Smooth muscle cell (in vitro differentiated cells): Measurements from ENCODE around the gene XYLT1. TPM values are rescaled to one million over a fixed set of nuclear protein-coding genes. Genes with fewer than 3 reads are reported as not detected.

Experiments used
- DNase-seq: peaks from one replicate; lab custom pipeline; 2025; ENCODE audit not compliant: unreplicated experiment; lab: John Stamatoyannopoulos, UW
- H2AFZ ChIP-seq: fragments of 200-600 bp; sonication (generic); 2 replicates; pipeline ENCODE4 v1.6.0; 2016; ENCODE audit warnings: antibody characterized with exemption, low read depth, mild to moderate bottlenecking
- H3F3A ChIP-seq: fragments of 200-600 bp; sonication (generic); 2 replicates; pipeline ENCODE4 v1.6.0; 2017; ENCODE audit warnings: antibody characterized with exemption, low read depth
- H3K27ac ChIP-seq: fragments of 200-600 bp; sonication (generic); 2 replicates; pipeline ENCODE4 v1.5.1; 2016; ENCODE audit warnings: low read depth, mild to moderate bottlenecking
- H3K27me3 ChIP-seq: fragments of 200-600 bp; sonication (generic); 2 replicates; pipeline ENCODE4 v1.6.1; 2016; ENCODE audit warnings: low read depth, mild to moderate bottlenecking
- H3K36me3 ChIP-seq: fragments of 200-600 bp; sonication (generic); 2 replicates; pipeline ENCODE4 v1.5.1; 2016; ENCODE audit warnings: low read depth
- H3K4me1 ChIP-seq: fragments of 200-600 bp; sonication (generic); 2 replicates; pipeline ENCODE4 v1.5.1; 2016; ENCODE audit warnings: low read depth
- H3K4me2 ChIP-seq: fragments of 200-600 bp; sonication (generic); 2 replicates; pipeline ENCODE4 v1.6.0; 2016; ENCODE audit warnings: mild to moderate bottlenecking
- H3K4me3 ChIP-seq: fragments of 200-600 bp; sonication (generic); 2 replicates; pipeline ENCODE4 v1.5.1; 2016; ENCODE audit warnings: mild to moderate bottlenecking
- H3K79me2 ChIP-seq: fragments of 200-600 bp; sonication (generic); 2 replicates; pipeline ENCODE4 v1.6.0; 2016; ENCODE audit warnings: low read depth, mild to moderate bottlenecking
- H3K9ac ChIP-seq: fragments of 200-600 bp; sonication (generic); 2 replicates; pipeline ENCODE4 v1.6.0; 2016; ENCODE audit warnings: low read depth
- H3K9me3 ChIP-seq: fragments of 200-600 bp; sonication (generic); replicated peaks from 2 replicates; pipeline ENCODE4 v1.5.1; 2016; ENCODE audit warnings: low read depth
- H4K20me1 ChIP-seq: fragments of 200-600 bp; sonication (generic); 2 replicates; pipeline ENCODE4 v1.6.0; 2016; ENCODE audit warnings: low read depth
- WGBS: methylation state at CpG from one replicate; pipeline ENCODE4 v1.1.7; 2016; ENCODE audit warnings: low lambda C conversion rate; 5-methylcytosine and 5-hydroxymethylcytosine counted together
- polyA plus RNA-seq: library from polyadenylated mRNA; unstranded; fragments of >200 nt; fragmentation: Nextera tagmentation; extraction: Ambion mirVana; gene quantifications from 2 replicates; pipeline ENCODE4 v1.2.1, GENCODE V29; 2016
- total RNA-seq: library from RNA; depleted of rRNA; stranded (reverse); fragments of >200 nt; gene quantifications from 2 replicates; pipeline ENCODE4 v1.2.3, GENCODE V29; 2014
- TF ChIP-seq, protein P1 (sequence below): fragments of 200-600 bp; sonication (generic); IDR thresholded peaks from 2 replicates; pipeline ENCODE4 v1.5.1; 2017; ENCODE audit warnings: borderline replicate concordance, mild to moderate bottlenecking, antibody characterized with exemption; ENCODE audit not compliant: insufficient read depth, poor library complexity, severe bottlenecking

XYLT1 gene
- total and polyA plus RNA-seq, 2 experiments from 2014 or later, result 9.5 to 19.9 TPM

DNA sequence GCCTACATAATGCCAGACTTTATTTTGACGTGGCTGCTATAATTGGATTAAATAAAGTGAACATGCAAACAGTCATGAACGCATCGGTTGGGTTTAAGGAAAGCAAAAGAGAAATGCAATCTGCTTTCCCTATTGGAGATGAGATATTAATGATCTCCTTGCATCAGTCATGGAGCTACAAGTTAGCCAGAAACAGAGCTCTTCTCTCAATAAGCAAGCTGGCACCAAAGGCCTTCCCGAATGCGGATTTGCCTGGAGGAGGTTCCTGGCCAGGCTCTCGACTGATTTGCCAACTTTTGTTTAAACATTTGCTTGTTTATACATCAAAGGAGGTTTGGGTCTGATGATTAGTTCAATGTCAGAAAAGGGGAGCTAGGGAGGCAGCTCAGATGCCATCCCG, 318.4 kb downstream of the XYLT1 start:
- peaks cover 73% of the 10 kb centered on the region for H4K20me1 ChIP-seq
- DNase-seq, result no peak
- no peaks in the 10 kb centered on the region for H3F3A ChIP-seq
- H3K9ac ChIP-seq, result no peak overlapping the region
- TF ChIP-seq, protein P1, sequence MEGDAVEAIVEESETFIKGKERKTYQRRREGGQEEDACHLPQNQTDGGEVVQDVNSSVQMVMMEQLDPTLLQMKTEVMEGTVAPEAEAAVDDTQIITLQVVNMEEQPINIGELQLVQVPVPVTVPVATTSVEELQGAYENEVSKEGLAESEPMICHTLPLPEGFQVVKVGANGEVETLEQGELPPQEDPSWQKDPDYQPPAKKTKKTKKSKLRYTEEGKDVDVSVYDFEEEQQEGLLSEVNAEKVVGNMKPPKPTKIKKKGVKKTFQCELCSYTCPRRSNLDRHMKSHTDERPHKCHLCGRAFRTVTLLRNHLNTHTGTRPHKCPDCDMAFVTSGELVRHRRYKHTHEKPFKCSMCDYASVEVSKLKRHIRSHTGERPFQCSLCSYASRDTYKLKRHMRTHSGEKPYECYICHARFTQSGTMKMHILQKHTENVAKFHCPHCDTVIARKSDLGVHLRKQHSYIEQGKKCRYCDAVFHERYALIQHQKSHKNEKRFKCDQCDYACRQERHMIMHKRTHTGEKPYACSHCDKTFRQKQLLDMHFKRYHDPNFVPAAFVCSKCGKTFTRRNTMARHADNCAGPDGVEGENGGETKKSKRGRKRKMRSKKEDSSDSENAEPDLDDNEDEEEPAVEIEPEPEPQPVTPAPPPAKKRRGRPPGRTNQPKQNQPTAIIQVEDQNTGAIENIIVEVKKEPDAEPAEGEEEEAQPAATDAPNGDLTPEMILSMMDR, result no peak
- no peak overlapping the region for H3K4me3 ChIP-seq
- H3K4me1 ChIP-seq, result no peaks in the 10 kb centered on the region
- WGBS, result 96% methylated on average over 7 of the region's 7 CpGs
- H3K4me2 ChIP-seq, result no peak overlapping the region
- no peaks in the 10 kb centered on the region for H3K79me2 ChIP-seq
- H3K27ac ChIP-seq, result no peak overlapping the region
- no peaks in the 10 kb centered on the region for H3K27me3 ChIP-seq
- no peak overlapping the region for H2AFZ ChIP-seq
- no peaks in the 10 kb centered on the region for H3K36me3 ChIP-seq
- no peaks in the 10 kb centered on the region for H3K9me3 ChIP-seq

DNA sequence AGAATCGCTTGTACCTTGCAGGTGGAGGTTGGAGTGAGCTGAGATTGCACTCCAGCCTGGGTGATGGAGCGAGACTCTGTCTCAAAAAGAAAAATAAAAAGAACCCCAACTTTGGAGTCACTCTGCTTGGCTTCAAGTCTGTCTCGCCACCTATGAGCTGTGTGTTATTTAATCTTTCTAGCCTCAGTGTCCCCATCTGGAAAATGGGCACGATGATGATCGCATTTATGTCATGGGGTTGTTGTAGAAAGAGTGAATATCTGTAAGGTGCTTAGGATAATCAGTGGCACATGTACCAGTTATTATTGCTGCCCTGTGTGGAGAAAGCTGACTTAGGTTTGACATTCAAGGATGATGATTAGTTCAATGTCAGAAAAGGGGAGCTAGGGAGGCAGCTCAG, 319.4 kb downstream of the XYLT1 start:
- H3K4me2 ChIP-seq, result no peak overlapping the region
- H3K4me1 ChIP-seq, result no peaks in the 10 kb centered on the region
- H3K9me3 ChIP-seq, result no peaks in the 10 kb centered on the region
- H3K79me2 ChIP-seq, result no peaks in the 10 kb centered on the region
- WGBS, result 95% methylated on average over 5 of the region's 5 CpGs
- no peak overlapping the region for H3K9ac ChIP-seq
- TF ChIP-seq, protein P1, result no peak
- no peak overlapping the region for H2AFZ ChIP-seq
- no peaks in the 10 kb centered on the region for H3F3A ChIP-seq
- DNase-seq, result no peak
- H3K4me3 ChIP-seq, result no peak overlapping the region
- peaks cover 83% of the 10 kb centered on the region for H4K20me1 ChIP-seq
- no peaks in the 10 kb centered on the region for H3K36me3 ChIP-seq
- H3K27ac ChIP-seq, result no peak overlapping the region
- H3K27me3 ChIP-seq, result no peaks in the 10 kb centered on the region

DNA sequence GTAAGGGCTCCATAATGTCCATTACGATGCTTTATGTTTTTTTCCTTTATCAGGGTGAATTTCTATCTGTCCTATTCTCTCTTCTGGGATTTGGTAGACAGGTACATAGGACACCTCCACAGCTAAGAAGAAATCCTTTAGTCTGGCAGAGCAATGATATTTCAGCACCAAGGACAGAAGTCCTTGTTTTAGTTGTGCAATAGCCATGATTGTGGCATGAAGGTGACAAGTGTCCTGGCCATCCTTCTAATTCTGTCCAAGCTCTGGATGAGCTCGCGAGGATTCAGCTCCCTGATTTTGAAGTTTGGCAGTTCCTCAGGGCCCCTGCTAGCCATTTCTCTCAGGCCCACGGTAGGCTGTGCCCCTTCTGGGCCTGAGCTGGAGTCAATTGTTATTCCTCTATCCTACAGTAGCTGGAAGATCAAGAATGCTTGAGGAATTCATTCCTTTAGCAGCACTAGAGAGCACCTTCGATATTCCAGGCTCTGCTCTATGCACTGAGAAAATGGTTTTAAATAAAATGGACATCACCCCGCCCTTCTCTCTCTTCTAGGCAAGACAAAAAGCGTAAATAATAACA, 320.8 kb downstream of the XYLT1 start:
- no peaks in the 10 kb centered on the region for H3K36me3 ChIP-seq
- no peak overlapping the region for H2AFZ ChIP-seq
- H3F3A ChIP-seq, result no peaks in the 10 kb centered on the region
- H3K9me3 ChIP-seq, result no peaks in the 10 kb centered on the region
- no peak for DNase-seq
- H3K9ac ChIP-seq, result no peak overlapping the region
- no peaks in the 10 kb centered on the region for H3K4me1 ChIP-seq
- no peak overlapping the region for H3K4me3 ChIP-seq
- no peak overlapping the region for H3K27ac ChIP-seq
- 87% methylated on average over 7 of the region's 7 CpGs for WGBS
- TF ChIP-seq, protein P1, result no peak
- no peak overlapping the region for H3K4me2 ChIP-seq
- no peaks in the 10 kb centered on the region for H3K27me3 ChIP-seq
- peaks cover 90% of the 10 kb centered on the region for H4K20me1 ChIP-seq
- no peaks in the 10 kb centered on the region for H3K79me2 ChIP-seq

DNA sequence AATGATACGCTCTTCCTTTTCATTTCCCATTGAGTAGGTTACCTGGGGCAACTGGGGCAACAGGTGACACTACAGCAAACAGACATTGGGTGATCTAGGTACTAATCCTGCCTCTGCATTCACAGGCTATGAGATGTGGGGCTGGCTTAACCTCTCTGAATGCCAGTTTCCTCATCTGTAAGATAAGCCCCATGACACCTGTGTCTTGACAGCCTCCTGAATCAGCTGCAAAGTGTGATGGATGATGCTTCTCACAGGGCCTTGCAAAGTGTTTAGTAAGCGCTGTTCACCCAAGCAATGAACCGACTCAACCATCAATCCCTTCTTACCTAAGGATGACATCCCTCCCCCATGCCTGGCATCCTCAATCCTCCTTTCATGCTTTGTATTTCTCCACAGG, 322.8 kb downstream of the XYLT1 start:
- no peaks in the 10 kb centered on the region for H3K4me1 ChIP-seq
- H3F3A ChIP-seq, result no peaks in the 10 kb centered on the region
- WGBS, result 95% methylated on average over 3 of the region's 3 CpGs

More for the DNA sequence above, 322.8 kb downstream of the XYLT1 start:
- Histone ChIP-seq H3K9me3 (no peaks in the 10 kb centered on the region), H3K79me2 (no peaks in the 10 kb centered on the region), H3K4me3 (no peak overlapping the region), H3K27ac (no peak overlapping the region), H2AFZ (no peak overlapping the region), H3K9ac (no peak overlapping the region), H3K4me2 (no peak overlapping the region), H3K27me3 (no peaks in the 10 kb centered on the region), H4K20me1 (peaks cover 92% of the 10 kb centered on the region), H3K36me3 (no peaks in the 10 kb centered on the region)
- no peak for DNase-seq
- TF ChIP-seq, protein P1, result no peak
